GM06990 (cell line): ENCODE measurements around the gene EMCN.

Source experiments
- DNase-seq: peaks from one replicate; pipeline ENCODE4 v3.0.0-alpha.2; 2011; ENCODE audit not compliant: insufficient read length; ENCODE audit errors: extremely low read depth
- H3K27me3 ChIP-seq: replicated peaks from 2 replicates; pipeline ENCODE4 v1.6.0; 2011; ENCODE audit warnings: low read length; ENCODE audit not compliant: control insufficient read depth, insufficient read depth
- H3K36me3 ChIP-seq: 2 replicates; pipeline ENCODE4 v1.5.1; 2011; ENCODE audit warnings: low read length; ENCODE audit not compliant: control insufficient read depth, insufficient read depth
- H3K4me3 ChIP-seq: replicated peaks from 2 replicates; pipeline ENCODE4 v1.5.1; 2011; ENCODE audit warnings: low read depth, mild to moderate bottlenecking, control low read depth, low read length
- CTCF ChIP-seq: IDR thresholded peaks from 2 replicates; pipeline ENCODE4 v1.5.1; 2011; ENCODE audit warnings: low read length, control low read depth, mild to moderate bottlenecking, inconsistent platforms; ENCODE audit not compliant: insufficient read depth, poor library complexity, severe bottlenecking

Gene EMCN

DNA sequence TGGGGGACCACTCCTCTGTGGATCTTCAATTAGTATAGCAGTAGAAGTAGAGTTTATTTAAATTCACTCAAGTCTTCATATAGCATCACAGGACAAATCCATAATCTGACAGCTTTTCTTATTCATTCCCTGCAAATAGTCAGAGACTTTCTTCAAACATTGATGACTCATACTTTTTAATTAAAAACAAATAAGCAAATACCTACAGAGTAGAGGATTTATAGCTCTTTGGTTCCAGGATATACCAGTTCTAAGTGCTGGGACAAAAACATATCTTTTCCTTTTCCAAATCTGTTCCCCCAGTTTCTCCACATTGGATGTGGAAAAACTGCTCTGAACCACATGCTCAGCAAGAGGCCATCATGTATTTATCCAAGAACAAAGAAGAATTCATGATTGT, 24.1 kb downstream of the EMCN start:
- Histone ChIP-seq H3K36me3 (no peaks in the 10 kb centered on the region), H3K4me3 (no peak overlapping the region), H3K27me3 (no peaks in the 10 kb centered on the region)
- DNase-seq, result no peak
- TF ChIP-seq CTCF, result no peak

DNA sequence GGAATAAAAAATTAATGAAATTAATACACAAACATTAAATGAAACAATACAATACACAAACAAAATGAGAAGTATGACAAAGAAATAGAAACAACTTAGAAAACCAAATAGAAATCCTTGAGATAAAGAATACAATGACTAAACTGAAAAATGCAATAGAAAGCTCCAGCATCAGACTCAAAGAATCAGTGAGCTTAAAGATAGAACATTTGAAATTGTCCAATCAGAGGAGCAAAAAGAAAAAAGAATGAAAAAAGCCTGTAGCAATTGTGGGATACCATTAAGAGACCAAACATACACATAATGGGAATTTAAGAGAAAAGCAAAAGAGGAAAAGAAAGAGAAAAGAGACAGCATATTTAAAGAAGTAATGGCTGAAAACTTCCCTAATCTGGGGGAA, 25.7 kb downstream of the EMCN start:
- H3K27me3 ChIP-seq, result no peaks in the 10 kb centered on the region
- no peak for DNase-seq
- H3K4me3 ChIP-seq, result no peak overlapping the region
- TF ChIP-seq CTCF, result no peak
- no peaks in the 10 kb centered on the region for H3K36me3 ChIP-seq

- H3K4me3 ChIP-seq, result no peak overlapping the region
- no peak for TF ChIP-seq CTCF
- DNase-seq, result no peak
- no peaks in the 10 kb centered on the region for H3K36me3 ChIP-seq
- no peaks in the 10 kb centered on the region for H3K27me3 ChIP-seq
Observed at GRCh38 chr4:100489305-100489704, 28.5 kb downstream of the EMCN start.

GRCh38 chr4:100486496-100486895, 31.3 kb downstream of the EMCN start:
- no peak for TF ChIP-seq CTCF
- H3K27me3 ChIP-seq, result no peaks in the 10 kb centered on the region
- no peak overlapping the region for H3K4me3 ChIP-seq
- no peak for DNase-seq
- H3K36me3 ChIP-seq, result no peaks in the 10 kb centered on the region

DNA sequence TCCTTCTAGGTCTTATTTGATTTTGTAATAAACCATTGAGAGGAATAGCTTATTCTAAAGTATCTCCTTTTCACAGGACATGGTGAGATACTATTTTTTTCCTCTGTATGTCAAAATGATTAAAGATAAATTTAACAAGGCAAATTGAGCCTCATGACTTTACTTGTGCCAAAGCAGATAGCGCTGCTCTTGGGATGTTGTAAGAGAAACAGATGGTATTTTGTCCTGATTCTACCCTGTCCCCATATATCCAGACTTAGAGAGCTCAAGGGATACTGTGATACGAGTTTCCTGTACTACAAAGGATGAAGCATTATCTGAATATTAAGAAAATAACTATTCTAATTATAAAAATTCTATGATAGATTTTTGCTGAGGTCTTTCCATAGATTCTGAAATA, 34.0 kb downstream of the EMCN start:
- no peaks in the 10 kb centered on the region for H3K27me3 ChIP-seq
- no peak overlapping the region for H3K4me3 ChIP-seq
- no peaks in the 10 kb centered on the region for H3K36me3 ChIP-seq
- no peak for DNase-seq
- TF ChIP-seq CTCF, result no peak

- no peak for TF ChIP-seq CTCF
- DNase-seq, result no peak
- no peak overlapping the region for H3K4me3 ChIP-seq
- H3K36me3 ChIP-seq, result no peaks in the 10 kb centered on the region
- H3K27me3 ChIP-seq, result no peaks in the 10 kb centered on the region
Observed at GRCh38 chr4:100479971-100480370, 37.9 kb downstream of the EMCN start.
